Stomach (tissue), 9 donors: ENCODE measurements around the gene TSEN54. TPM values are rescaled to one million over a fixed set of nuclear protein-coding genes. Genes with fewer than 3 reads are reported as not detected.

ENCODE experiments used
- DNase-seq, 2 donors: peaks; one replicate each; pipeline versions ENCODE4 v3.0.0 to v3.0.0-alpha.2; 2013 to 2019
- H3K27ac ChIP-seq, 5 donors: fragments of 200-600 bp in 4 of 5; sonication (generic) in 4 of 5; one replicate each; pipeline ENCODE4 v1.5.1; 2013 to 2019; ENCODE audit warnings: mild to moderate bottlenecking in 1 of 5, moderate library complexity in 1 of 5
- H3K27me3 ChIP-seq, 3 donors: fragments of 200-600 bp; sonication (generic); one replicate each; pipeline ENCODE4 v1.5.1; 2017 to 2019; ENCODE audit warnings: mixed run types in 1 of 3
- H3K36me3 ChIP-seq, 4 donors: fragments of 200-600 bp; sonication (generic); 1 replicate in 3 of 4; 2 replicates in 1 of 4; pipeline ENCODE4 v1.5.1; 2016 to 2019
- H3K4me1 ChIP-seq, 4 donors: fragments of 200-600 bp; sonication (generic); one replicate each; pipeline ENCODE4 v1.5.1; 2016 to 2019
- H3K4me3 ChIP-seq, 4 donors: fragments of 200-600 bp; sonication (generic) in 3 of 4; one replicate each; pipeline ENCODE4 v1.5.1; 2016 to 2019; ENCODE audit warnings: mild to moderate bottlenecking in 1 of 4
- H3K9me3 ChIP-seq, 4 donors: fragments of 200-600 bp; sonication (generic); one replicate each; pipeline ENCODE4 v1.5.1; 2016 to 2019
- EP300 ChIP-seq: sonication (generic); formaldehyde crosslinking; IDR thresholded peaks from one replicate; pipeline ENCODE4 v1.6.1; 2017; ENCODE audit warnings: antibody characterized with exemption
- POLR2A ChIP-seq, 4 donors: fragments of 450-650 bp; IDR thresholded peaks; one replicate each; pipeline ENCODE4 v1.6.1; 2016; ENCODE audit warnings: antibody characterized with exemption in 4 of 4, control low read depth in 2 of 4, mild to moderate bottlenecking in 1 of 4, moderate library complexity in 1 of 4
- POLR2AphosphoS5 ChIP-seq, 3 donors: sonication (generic); formaldehyde crosslinking; IDR thresholded peaks; one replicate each; pipeline ENCODE4 v1.6.1; 2016; ENCODE audit warnings: antibody characterized with exemption in 3 of 3
- WGBS, 5 donors: extraction: QIAGEN DNeasy Blood & Tissue Kit in 3 of 5; methylation state at CpG; one replicate each; pipeline versions ENCODE4 v1.1.5 to v1.1.7; 2013 to 2018; 5-methylcytosine and 5-hydroxymethylcytosine counted together
- intact Hi-C: fragments of 100-400 bp; cut with DNase I; formaldehyde crosslinking; loops from one replicate; pipeline ENCODE4 v1.15.1; 2023; ENCODE audit warnings: low total_unique reads
- polyA plus RNA-seq, 3 donors: library from polyadenylated mRNA; stranded (reverse); fragments of 200-250 nt; gene quantifications; one replicate each; pipeline ENCODE4 v1.2.3, GENCODE V29; 2013
- total RNA-seq, 5 donors: library from RNA; depleted of rRNA; stranded (reverse); fragments of >200 nt; gene quantifications; one replicate each; pipeline versions ENCODE4 v1.1.0 to v1.2.3, GENCODE V29; 2014 to 2016
- TF ChIP-seq, protein P1 (sequence below), 7 experiments: fragments of 450-650 bp in 4 of 7; fragments of 200-600 bp in 3 of 7; sonication (generic) in 3 of 7; IDR thresholded peaks; one replicate each; pipeline ENCODE4 v1.5.1; 2016 to 2019; ENCODE audit warnings: antibody characterized with exemption in 7 of 7, control low read depth in 2 of 7, mild to moderate bottlenecking in 1 of 7
- donor health status: healthy with polysubstance abuse.
- donor health status: Bipolar disorder and iron deficiency.
- donor health status: healthy.

Gene TSEN54
- total and polyA plus RNA-seq, 8 donors = 13.2 to 219 (median 42.1) TPM

DNA sequence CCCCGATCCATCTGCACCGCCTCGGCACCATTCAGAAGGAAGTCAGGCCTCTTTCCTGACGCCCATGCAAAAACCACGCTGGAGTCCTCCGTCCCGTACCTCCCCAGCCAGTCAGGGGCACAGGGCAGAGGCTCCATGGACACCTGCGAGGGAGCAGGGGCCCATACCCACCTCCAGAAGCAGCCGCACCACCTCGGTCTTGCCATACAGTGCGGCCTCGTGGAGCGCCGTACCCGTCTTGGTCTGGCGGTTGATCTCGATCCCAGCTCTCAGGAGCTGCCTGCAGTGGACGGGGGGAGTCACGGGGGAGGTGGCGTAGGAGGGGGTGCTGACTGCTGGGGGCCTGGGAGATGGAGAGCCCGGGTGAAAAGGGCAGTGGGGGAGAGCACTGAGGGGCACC is 10.2 kb upstream of the TSEN54 start:
- 86 to 93% (median 90%) methylated on average over 15 to 21 of the region's 21 CpGs for WGBS, 5 donors
- TF ChIP-seq, protein P1, sequence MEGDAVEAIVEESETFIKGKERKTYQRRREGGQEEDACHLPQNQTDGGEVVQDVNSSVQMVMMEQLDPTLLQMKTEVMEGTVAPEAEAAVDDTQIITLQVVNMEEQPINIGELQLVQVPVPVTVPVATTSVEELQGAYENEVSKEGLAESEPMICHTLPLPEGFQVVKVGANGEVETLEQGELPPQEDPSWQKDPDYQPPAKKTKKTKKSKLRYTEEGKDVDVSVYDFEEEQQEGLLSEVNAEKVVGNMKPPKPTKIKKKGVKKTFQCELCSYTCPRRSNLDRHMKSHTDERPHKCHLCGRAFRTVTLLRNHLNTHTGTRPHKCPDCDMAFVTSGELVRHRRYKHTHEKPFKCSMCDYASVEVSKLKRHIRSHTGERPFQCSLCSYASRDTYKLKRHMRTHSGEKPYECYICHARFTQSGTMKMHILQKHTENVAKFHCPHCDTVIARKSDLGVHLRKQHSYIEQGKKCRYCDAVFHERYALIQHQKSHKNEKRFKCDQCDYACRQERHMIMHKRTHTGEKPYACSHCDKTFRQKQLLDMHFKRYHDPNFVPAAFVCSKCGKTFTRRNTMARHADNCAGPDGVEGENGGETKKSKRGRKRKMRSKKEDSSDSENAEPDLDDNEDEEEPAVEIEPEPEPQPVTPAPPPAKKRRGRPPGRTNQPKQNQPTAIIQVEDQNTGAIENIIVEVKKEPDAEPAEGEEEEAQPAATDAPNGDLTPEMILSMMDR (IDR thresholded peaks at IDR 0.05) = no peak
- TF ChIP-seq POLR2A (IDR thresholded peaks at IDR 0.05) = no peak
- TF ChIP-seq EP300 = no peak
- TF ChIP-seq POLR2AphosphoS5 (IDR thresholded peaks at IDR 0.05) = no peak
- Histone ChIP-seq H3K4me3 (no peak overlapping the region), H3K27me3 (no peaks in the 10 kb centered on the region), H3K27ac (no peak overlapping the region), H3K9me3 (no peaks in the 10 kb centered on the region), H3K36me3 (peaks cover 23 to 77% (median 69%) of the 10 kb centered on the region in 4 donors), H3K4me1 (peaks cover 16 to 60% (median 36%) of the 10 kb centered on the region in 4 donors)
- DNase-seq = no peak
- intact Hi-C loops = loop anchor here (10.0 kb wide), 1 partner anchor 71 kb away; no protein-coding TSS in a partner anchor

DNA sequence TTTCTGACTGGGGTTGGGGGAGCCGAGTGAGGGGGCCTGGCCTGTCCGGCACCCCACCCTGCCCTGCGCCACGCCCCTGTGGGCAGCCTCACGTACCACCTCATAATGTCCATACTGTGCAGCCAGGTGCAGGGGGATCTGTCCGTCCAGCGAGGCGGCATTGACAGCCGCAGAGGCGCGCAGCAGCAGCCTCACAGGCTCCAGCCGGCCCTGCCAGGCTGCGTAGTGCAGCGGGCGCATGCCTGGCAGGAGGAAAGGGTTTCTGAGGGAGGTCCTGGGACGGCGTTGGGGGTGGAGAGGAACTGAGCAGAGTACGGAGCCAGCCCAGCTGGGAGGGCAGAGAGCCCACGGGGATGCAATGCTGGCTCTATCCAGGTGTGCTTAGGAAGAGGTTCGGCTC is 9.4 kb upstream of the TSEN54 start:
- H3K36me3 ChIP-seq = peaks cover 21 to 70% (median 63%) of the 10 kb centered on the region in 4 donors
- peaks cover 23 to 60% (median 41%) of the 10 kb centered on the region in 4 donors for H3K4me1 ChIP-seq
- H3K9me3 ChIP-seq = no peaks in the 10 kb centered on the region
- intact Hi-C loops = loop anchor here (10.0 kb wide), 1 partner anchor 72 kb away; no protein-coding TSS in a partner anchor
- no peak for DNase-seq
- H3K27me3 ChIP-seq = no peaks in the 10 kb centered on the region
- 87 to 95% (median 92%) methylated on average over 17 to 20 of the region's 20 CpGs for WGBS, 5 donors
- H3K27ac ChIP-seq = peak overlapping the region in 1 of 5 donors; percentile 89
- no peak overlapping the region for H3K4me3 ChIP-seq
- no peak for TF ChIP-seq POLR2A (IDR thresholded peaks at IDR 0.05)
- TF ChIP-seq, protein P1 (IDR thresholded peaks at IDR 0.05) = no peak
- TF ChIP-seq POLR2AphosphoS5 (IDR thresholded peaks at IDR 0.05) = no peak
- TF ChIP-seq EP300 = no peak

DNA sequence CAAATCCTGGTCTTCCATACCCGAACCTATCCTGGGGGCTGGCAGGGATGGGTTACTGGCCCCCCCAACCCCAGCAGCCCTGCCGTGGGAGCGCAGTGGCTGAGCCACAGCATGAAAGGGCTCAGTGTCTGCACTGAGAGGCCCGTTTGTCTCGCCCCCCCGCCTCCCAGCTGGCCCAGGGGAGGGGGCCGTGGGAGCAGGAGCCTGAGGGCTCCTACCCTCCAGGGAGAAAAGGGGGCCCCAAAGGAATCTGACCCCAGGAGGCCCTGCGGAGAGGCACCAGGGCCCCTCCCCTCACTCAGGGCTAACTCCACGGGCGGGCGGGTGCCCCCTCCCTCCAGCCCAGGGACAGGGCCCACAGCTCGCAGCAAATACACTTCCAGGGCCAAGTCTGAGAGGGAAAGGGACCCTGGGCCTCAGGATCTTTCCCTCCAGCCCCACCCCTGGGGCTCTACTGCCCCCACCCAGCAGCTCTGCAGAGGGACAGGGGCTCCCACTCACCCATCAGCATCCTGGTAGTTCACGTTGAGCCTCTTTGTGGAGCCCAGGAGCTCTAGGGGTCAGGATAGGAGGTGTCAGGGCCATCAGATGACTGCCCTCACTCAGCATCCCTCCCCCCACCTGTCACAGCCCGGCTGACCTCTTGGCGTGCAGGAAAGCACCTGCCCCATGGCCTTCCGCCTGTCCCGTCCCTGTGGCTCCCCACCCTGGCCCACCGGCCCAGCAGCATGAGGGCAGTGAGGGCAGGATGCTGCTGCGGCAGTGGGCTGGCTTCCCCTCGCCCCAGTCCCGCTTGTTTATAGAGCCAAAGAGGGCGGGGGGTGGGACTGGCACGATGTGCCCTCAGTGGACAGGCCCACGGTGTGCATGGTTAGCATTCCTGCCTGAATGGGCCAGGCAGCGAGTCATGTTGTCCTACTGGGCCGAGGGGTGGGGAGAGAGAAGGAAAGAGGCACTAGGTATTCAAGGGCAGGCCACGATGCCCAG is 8.3 kb upstream of the TSEN54 start:
- Histone ChIP-seq H3K36me3 (peaks cover 21 to 58% (median 51%) of the 10 kb centered on the region in 4 donors), H3K4me3 (no peak overlapping the region), H3K27me3 (no peaks in the 10 kb centered on the region), H3K9me3 (no peaks in the 10 kb centered on the region), H3K4me1 (peaks cover 35 to 65% (median 52%) of the 10 kb centered on the region in 4 donors), H3K27ac (peak overlapping the region in 4 of 5 donors; percentile 35 to 94 (median 62))
- 67 to 80% (median 77%) methylated on average over 18 to 27 of the region's 27 CpGs for WGBS, 5 donors
- no peak for TF ChIP-seq EP300
- no peak for TF ChIP-seq POLR2A (IDR thresholded peaks at IDR 0.05)
- no peak for DNase-seq
- intact Hi-C loops = loop anchor here (10.0 kb wide), 1 partner anchor 73 kb away; no protein-coding TSS in a partner anchor

DNA sequence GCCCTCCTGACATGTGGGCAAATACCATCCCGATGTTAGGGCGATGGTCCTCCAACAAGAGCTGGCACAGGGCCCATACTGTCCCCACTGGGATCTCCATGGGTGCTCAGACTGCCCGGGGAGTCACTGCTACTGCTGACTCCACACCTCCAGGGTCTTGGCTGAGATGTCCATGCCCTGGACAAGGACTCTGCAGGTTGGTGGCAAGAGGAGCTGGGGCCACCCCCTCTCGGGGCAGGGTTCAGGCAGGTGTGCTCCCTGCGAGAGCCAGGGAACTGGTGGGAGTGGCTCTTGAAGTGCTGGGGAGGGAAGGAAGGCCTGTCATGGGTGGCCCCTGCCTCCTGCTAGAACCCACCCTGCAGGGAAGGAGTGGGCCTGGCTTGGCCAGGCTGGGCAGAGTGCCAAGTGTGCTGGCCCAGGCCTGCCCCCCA is 7.4 kb upstream of the TSEN54 start:
- Histone ChIP-seq H3K27me3 (no peaks in the 10 kb centered on the region), H3K9me3 (no peaks in the 10 kb centered on the region), H3K4me1 (peaks cover 44 to 74% (median 61%) of the 10 kb centered on the region in 4 donors), H3K4me3 (no peak overlapping the region), H3K36me3 (peaks cover 17 to 52% (median 43%) of the 10 kb centered on the region in 4 donors), H3K27ac (peak overlapping the region; percentile 19 to 94 (median 36))
- intact Hi-C loops = loop anchor here (10.0 kb wide), 1 partner anchor 74 kb away; no protein-coding TSS in a partner anchor
- DNase-seq = no peak
- 44 to 60% (median 49%) methylated on average over 5 of the region's 5 CpGs for WGBS, 5 donors
- TF ChIP-seq POLR2A (IDR thresholded peaks at IDR 0.05) (no peak), POLR2AphosphoS5 (IDR thresholded peaks at IDR 0.05) (no peak), EP300 (no peak)
- TF ChIP-seq, protein P1 (IDR thresholded peaks at IDR 0.05) = no peak
